ENCODE results near the gene B3GAT3. TPM values are rescaled to one million over a fixed set of nuclear protein-coding genes. Genes with fewer than 3 reads are reported as not detected.

B3GAT3 gene
- total and polyA plus RNA-seq, 2 of the 8 experiments (the other 6 are each of a cell fraction or from before 2014, with no cell fraction given): 28.0 to 39.0 TPM

DNA sequence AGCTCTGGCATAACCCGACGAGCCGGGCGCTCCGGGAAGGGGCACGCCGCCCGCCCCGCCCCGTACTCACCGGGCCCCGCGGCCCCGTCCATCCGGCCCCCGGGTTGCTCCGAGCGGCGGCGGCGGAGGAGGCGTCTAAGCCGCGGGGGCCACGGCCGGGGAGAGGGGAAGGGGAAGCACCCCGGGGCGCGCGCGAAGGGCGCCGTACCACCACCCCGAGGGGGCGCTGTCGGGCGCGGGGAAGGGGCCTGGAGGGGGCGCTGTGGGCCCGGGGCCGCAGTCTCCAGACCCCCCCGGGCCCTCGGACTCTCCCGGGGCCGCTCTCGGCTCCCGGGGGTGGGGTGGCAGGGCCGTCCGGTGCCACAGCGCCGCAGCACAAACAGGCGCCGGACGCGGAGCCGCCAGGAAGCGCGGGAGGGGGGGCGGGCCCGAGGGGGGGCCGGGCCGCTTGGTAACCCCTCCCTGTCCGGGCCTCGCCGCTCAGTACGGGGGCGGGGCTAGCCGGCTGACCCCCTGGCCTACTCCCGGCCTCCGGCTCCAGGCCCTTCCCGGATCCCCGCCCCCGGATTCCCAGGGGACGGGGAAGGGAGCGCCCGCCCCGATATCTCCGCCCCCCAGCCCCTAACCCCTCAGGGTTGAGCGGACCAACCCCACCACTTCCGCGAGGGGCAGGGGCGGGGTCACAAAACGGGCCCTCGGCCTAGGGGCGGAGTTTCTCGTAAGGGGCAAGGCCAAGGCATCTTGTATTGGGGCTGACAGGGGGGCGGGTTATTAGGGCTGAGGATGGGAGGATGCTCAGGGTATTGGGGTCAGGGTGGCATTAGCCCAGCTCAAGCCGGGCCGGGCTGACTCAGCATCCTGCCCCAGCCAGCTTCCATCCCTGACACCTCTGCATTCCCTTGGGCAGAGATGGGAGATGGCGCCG, 9.2 kb downstream of the B3GAT3 start, which contains the start of the genes EML3 and ROM1:
EML3 (minus strand) TSS at position 410 of the 925 bp plus-strand sequence; CDS start at position 92, 318 bp downstream.
ROM1 (plus strand) TSS at position 892 of the 925 bp plus-strand sequence; CDS start at position 917, 25 bp downstream.
- Histone ChIP-seq H3K23ac (ENCODE audit: insufficient read length) (no peak within 1 kb of the TSS), H2BK15ac (ENCODE audit: low read length) (0 out of 2 replicates have a peak within 1 kb of the TSS, but pooled peaks have one; percentile 88), H2BK12ac (ENCODE audit: low read depth, low read length) (0 out of 2 replicates have a peak within 1 kb of the TSS, but pooled peaks have one; percentile 39), H2AFZ (ENCODE audit: low read length) (peak within 1 kb of the TSS; percentile 86), H3K4me1 (replicated peaks in 1 of 4; ENCODE audit: control insufficient read depth in 3 of 4, insufficient read depth in 4 of 4, low read length in 3 of 4) (peaks cover 0 to 19% (median 12%) of the 10 kb centered on the region in 4 experiments; a peak in 6 of 7 replicates), H3K4me3 (ENCODE audit: extremely low read depth in 1 of 4, insufficient read depth in 2 of 4, low read depth in 3 of 4, low read length in 4 of 4) (peak within 1 kb of the TSS; percentile 48 to 73 (median 58)), H3K18ac (ENCODE audit: extremely low read depth, low read length) (peak within 1 kb of the TSS; percentile 83), H3K56ac (replicated peaks; ENCODE audit: insufficient read length, low read depth, low read length) (peak within 1 kb of the TSS; percentile 17), H4K91ac (replicated peaks; ENCODE audit: insufficient read length, low read length) (peak within 1 kb of the TSS; percentile 71), H4K20me1 (replicated peaks in 1 of 2; ENCODE audit: control insufficient read depth in 1 of 2, insufficient read depth in 2 of 2, low read length in 2 of 2) (no peaks in the 10 kb centered on the region), H2BK5ac (ENCODE audit: low read depth, low read length) (peak within 1 kb of the TSS; percentile 71; the same call in 1 of the 2 replicates), H2AK5ac (ENCODE audit: low read depth, low read length) (no peak within 1 kb of the TSS), H3K9ac (replicated peaks in 1 of 4; ENCODE audit: extremely low read depth in 1 of 4, low read depth in 3 of 4, low read length in 3 of 4) (no peak within 1 kb of the TSS; a peak in 1 of 7 replicates), H2BK120ac (replicated peaks; ENCODE audit: low read depth, low read length) (no peak within 1 kb of the TSS), H3K79me2 (ENCODE audit: control insufficient read depth in 1 of 2, insufficient read depth in 2 of 2, low read length in 2 of 2) (no peaks in the 10 kb centered on the region), H3K36me3 (ENCODE audit: control insufficient read depth in 2 of 4, insufficient read depth in 4 of 4, low read length in 3 of 4) (no peaks in the 10 kb centered on the region; a peak in 2 of 8 replicates), H4K8ac (ENCODE audit: extremely low read depth, insufficient read depth, low read length) (peak within 1 kb of the TSS; percentile 45), H4K5ac (ENCODE audit: insufficient read length, low read depth, low read length) (peak within 1 kb of the TSS; percentile 15), H2BK20ac (ENCODE audit: low read length) (no peak within 1 kb of the TSS), H3K4me2 (ENCODE audit: insufficient read depth in 1 of 2, low read depth in 2 of 2, low read length in 2 of 2) (peak within 1 kb of the TSS; percentile 89 to 91), H3K27ac (ENCODE audit: low read depth, low read length) (no peak within 1 kb of the TSS), H3K27me3 (replicated peaks in 1 of 4; ENCODE audit: control insufficient read depth in 3 of 4, extremely low read depth in 1 of 4, insufficient read depth in 3 of 4, low read length in 3 of 4) (peaks cover 0 to 3% (median 2%) of the 10 kb centered on the region in 4 experiments; a peak in 1 of 7 replicates), H3K79me1 (ENCODE audit: low read depth, low read length) (no peaks in the 10 kb centered on the region), H3K23me2 (ENCODE audit: low read depth, low read length) (peaks cover 9% of the 10 kb centered on the region; the same call in 1 of the 2 replicates), H3K4ac (replicated peaks; ENCODE audit: insufficient read length, low read depth, low read length) (no peak within 1 kb of the TSS), H3K14ac (ENCODE audit: insufficient read length) (no peak within 1 kb of the TSS), H3K9me3 (ENCODE audit: insufficient read depth in 2 of 2, low read depth in 1 of 2, low read length in 1 of 2) (no peaks in the 10 kb centered on the region)
- CTCF ChIA-PET (ENCODE audit: partially characterized antibody): interaction anchor here (0.7 to 10.2 kb wide), 22 partner anchors 8 to 188 kb away, joined by 3 to 97 read pairs (median 4); partner anchors contain the start of genes B3GAT3, C11orf98, CSKMT and EEF1G
- 13% methylated on average over 18 of the region's 91 CpGs; no CpG with 5 or more reads in 1 of the 2 experiments for WGBS, 2 experiments (ENCODE audit: extremely low coverage in 1 of 2, insufficient coverage in 1 of 2, insufficient read length in 1 of 2, insufficient replicate concordance in 2 of 2, low coverage in 1 of 2, low lambda C conversion rate in 2 of 2, missing lambda C conversion rate in 1 of 2)
- POLR2A ChIA-PET (ENCODE audit: partially characterized antibody): interaction anchor here (0.9 to 15.8 kb wide), 16 partner anchors 8 to 243 kb away, joined by 3 to 235 read pairs (median 6); partner anchors contain the start of genes B3GAT3, BSCL2, C11orf98 and CSKMT
- DNase-seq (ENCODE audit: low read depth in 1 of 2, low spot score in 2 of 2) (peak; percentile 85 to 94), FAIRE-seq (no peak)
- no peak for TF ChIP-seq SIN3A (conservative IDR thresholded peaks at IDR 0.05 in 1 of 2, IDR thresholded peaks at IDR 0.05 in 1 of 2; ENCODE audit: low read depth in 1 of 2, low read length in 2 of 2)
- TF ChIP-seq, protein P1, sequence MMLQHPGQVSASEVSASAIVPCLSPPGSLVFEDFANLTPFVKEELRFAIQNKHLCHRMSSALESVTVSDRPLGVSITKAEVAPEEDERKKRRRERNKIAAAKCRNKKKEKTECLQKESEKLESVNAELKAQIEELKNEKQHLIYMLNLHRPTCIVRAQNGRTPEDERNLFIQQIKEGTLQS (IDR thresholded peaks at IDR 0.05; ENCODE audit: insufficient read depth, low read depth, low read length): peak; percentile 65
- TF ChIP-seq MAFK (IDR thresholded peaks at IDR 0.05; ENCODE audit: low read depth, low read length): peak; percentile 39; the same call in 1 of the 2 replicates
- peak; percentile 80; the same call in 1 of the 2 replicates for TF ChIP-seq EGR1 (IDR thresholded peaks at IDR 0.05; ENCODE audit: borderline replicate concordance, low read depth, low read length)
- peak; percentile 38; the same call in 1 of the 2 replicates for TF ChIP-seq BACH1 (IDR thresholded peaks at IDR 0.05; ENCODE audit: low read length)
- 0 out of 2 replicates have a peak, but pooled peaks have one; percentile 40 for TF ChIP-seq RXRA (IDR thresholded peaks at IDR 0.05; ENCODE audit: insufficient read depth, low read depth, low read length)

All from H1 (cell line).